ENCODE results near the gene FOXA1. TPM values are rescaled to one million over a fixed set of nuclear protein-coding genes. Genes with fewer than 3 reads are reported as not detected.
A peak's percentile ranks its signal among the peaks of the same experiment; 100 is the strongest.

FOXA1 gene
- total RNA-seq, result 10 to 100 TPM; 31.7 to 67.2 TPM
- 10 to 100 TPM; 14.3 to 15.5 TPM for polyA plus RNA-seq
- long read RNA-seq, donor 1, transcript FOXA1-201 (2 exons, 2,862 nt), result major isoform, 26 of 27 reads
- long read RNA-seq, donor 1, partial matches to known transcripts, result 0 of 27 reads
- long read RNA-seq, donor 1, other reads (novel, unspliced or antisense), result 0 of 27 reads
- long read RNA-seq, donor 2, transcript FOXA1-201 (2 exons, 2,862 nt), result major isoform, 7 of 7 reads
- long read RNA-seq, donor 2, partial matches to known transcripts, result 0 of 7 reads
- long read RNA-seq, donor 2, other reads (novel, unspliced or antisense), result 0 of 7 reads
- long read RNA-seq, donor 3, transcript FOXA1-201 (2 exons, 2,862 nt), result major isoform, 13 of 13 reads
- long read RNA-seq, donor 3, partial matches to known transcripts, result 0 of 13 reads
- long read RNA-seq, donor 3, other reads (novel, unspliced or antisense), result 0 of 13 reads
- long read RNA-seq, donor 4, transcript FOXA1-201 (2 exons, 2,862 nt), result major isoform, 13 of 13 reads
- long read RNA-seq, donor 4, partial matches to known transcripts, result 0 of 13 reads
- long read RNA-seq, donor 4, other reads (novel, unspliced or antisense), result 0 of 13 reads
- long read RNA-seq, donor 5, transcript FOXA1-201 (2 exons, 2,862 nt), result major isoform, 18 of 18 reads
- long read RNA-seq, donor 5, partial matches to known transcripts, result 0 of 18 reads
- long read RNA-seq, donor 5, other reads (novel, unspliced or antisense), result 0 of 18 reads

- peaks cover 0 to 24% (median 0%) of the 10 kb centered on the region in 4 donors for H3K9me3 ChIP-seq (ENCODE audit: control insufficient read depth in 4 of 4, insufficient read depth in 3 of 4, low read length in 3 of 4)
- peak within 1 kb of the TSS in 1 of 2 donors; percentile 92 for H3K27ac ChIP-seq (ENCODE audit: low read depth in 1 of 2, low read length in 1 of 2)
- H3K27me3 ChIP-seq (ENCODE audit: control insufficient read depth in 3 of 3, insufficient read depth in 3 of 3, low read length in 2 of 3), result peaks cover 2 to 82% (median 77%) of the 10 kb centered on the region in 3 donors
- TF ChIP-seq CTCF (IDR thresholded peaks at IDR 0.05; ENCODE audit: control extremely low read depth, extremely low read depth), result no peak
- H3K36me3 ChIP-seq (ENCODE audit: control insufficient read depth in 4 of 4, insufficient read depth in 4 of 4, low read length in 4 of 4), result no peaks in the 10 kb centered on the region
- 1% methylated on average over 73 to 92 of the region's 92 CpGs for WGBS, 2 donors
- H3K4me3 ChIP-seq, result peak within 1 kb of the TSS; percentile 56
- DNase-seq (peak; percentile 52 to 85 (median 84)), ATAC-seq (ENCODE audit: insufficient read depth, low FRiP score) (peak; percentile 1)
- H3K9ac ChIP-seq (ENCODE audit: insufficient read depth in 1 of 2, low read length in 2 of 2), result peak within 1 kb of the TSS; percentile 54 to 72
- peaks cover 0 to 17% (median 5%) of the 10 kb centered on the region in 5 donors for H3K4me1 ChIP-seq (ENCODE audit: control insufficient read depth in 5 of 5, insufficient read depth in 5 of 5, low read length in 5 of 5)
These were observed at the start of gene FOXA1, which contains the start of gene TTC6 for GRCh38 chr14:37594971-37595808. Gene FOXA1 (minus strand): TSS chr14:37595249. CDS start chr14:37594972, 277 bp downstream. Gene TTC6 (plus strand): TSS chr14:37595629. CDS start chr14:37622065, 26,436 bp downstream.

- DNase-seq (no peak), ATAC-seq (ENCODE audit: insufficient read depth, low FRiP score) (no peak)
- no peak overlapping the region for H3K9ac ChIP-seq (ENCODE audit: insufficient read depth in 1 of 2, low read length in 2 of 2)
- no peaks in the 10 kb centered on the region for H3K27me3 ChIP-seq (ENCODE audit: control insufficient read depth in 3 of 3, insufficient read depth in 3 of 3, low read length in 2 of 3)
- no peak overlapping the region for H3K27ac ChIP-seq (ENCODE audit: low read depth in 1 of 2, low read length in 1 of 2)
- WGBS, 2 donors, result 71 to 74% methylated on average over 4 of the region's 4 CpGs
- H3K4me1 ChIP-seq (ENCODE audit: control insufficient read depth in 5 of 5, insufficient read depth in 5 of 5, low read length in 5 of 5), result no peaks in the 10 kb centered on the region
- H3K36me3 ChIP-seq (ENCODE audit: control insufficient read depth in 4 of 4, insufficient read depth in 4 of 4, low read length in 4 of 4), result no peaks in the 10 kb centered on the region
- TF ChIP-seq CTCF (IDR thresholded peaks at IDR 0.05; ENCODE audit: control extremely low read depth, extremely low read depth), result no peak
- H3K9me3 ChIP-seq (ENCODE audit: control insufficient read depth in 4 of 4, insufficient read depth in 3 of 4, low read length in 3 of 4), result no peaks in the 10 kb centered on the region
- no peak overlapping the region for H3K4me3 ChIP-seq
These were observed 48.7 kb upstream of the FOXA1 start for GRCh38 chr14:37643701-37644100.

- no peak overlapping the region for H3K4me3 ChIP-seq
- H3K4me1 ChIP-seq (ENCODE audit: control insufficient read depth in 5 of 5, insufficient read depth in 5 of 5, low read length in 5 of 5), result no peaks in the 10 kb centered on the region
- no peak overlapping the region for H3K27ac ChIP-seq (ENCODE audit: low read depth in 1 of 2, low read length in 1 of 2)
- WGBS, 2 donors, result 89 to 90% methylated on average over 3 of the region's 3 CpGs
- DNase-seq (no peak), ATAC-seq (ENCODE audit: insufficient read depth, low FRiP score) (no peak)
- H3K27me3 ChIP-seq (ENCODE audit: control insufficient read depth in 3 of 3, insufficient read depth in 3 of 3, low read length in 2 of 3), result no peaks in the 10 kb centered on the region
- no peak for TF ChIP-seq CTCF (IDR thresholded peaks at IDR 0.05; ENCODE audit: control extremely low read depth, extremely low read depth)
- no peak overlapping the region for H3K9ac ChIP-seq (ENCODE audit: insufficient read depth in 1 of 2, low read length in 2 of 2)
- no peaks in the 10 kb centered on the region for H3K9me3 ChIP-seq (ENCODE audit: control insufficient read depth in 4 of 4, insufficient read depth in 3 of 4, low read length in 3 of 4)
- H3K36me3 ChIP-seq (ENCODE audit: control insufficient read depth in 4 of 4, insufficient read depth in 4 of 4, low read length in 4 of 4), result no peaks in the 10 kb centered on the region
These were observed 47.1 kb upstream of the FOXA1 start for GRCh38 chr14:37642125-37642524.

All from lung (tissue), 16 donors.